ENCODE data around the gene PPID. TPM values are rescaled to one million over a fixed set of nuclear protein-coding genes. Genes with fewer than 3 reads are reported as not detected.
"Not testable (repeated sequence)": the region's sequence is repeated elsewhere in the genome, so short reads cannot be mapped to it uniquely, and the experiment has no call there.

Gene PPID
- total RNA-seq, 1 donor: 21.4 TPM

DNA sequence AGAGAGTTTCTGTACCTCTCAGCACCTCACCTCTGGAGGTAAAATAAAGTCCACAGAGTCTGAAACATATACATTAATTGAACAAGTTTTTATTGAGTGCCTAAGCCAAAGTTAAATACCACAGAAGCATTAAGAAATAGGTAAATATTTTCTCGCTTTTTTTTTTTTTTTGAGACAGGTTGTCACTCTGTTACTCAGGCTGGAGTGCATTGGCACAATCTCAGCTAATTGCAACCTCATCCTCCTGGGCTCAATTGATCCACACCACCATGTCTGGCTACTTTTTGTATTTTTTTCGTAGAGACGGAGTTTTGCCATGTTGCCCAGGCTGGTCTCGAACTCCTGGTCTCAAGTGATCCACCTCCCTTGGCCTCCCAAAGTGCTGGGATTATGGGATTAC is 35.5 kb upstream of the PPID start:
- Histone ChIP-seq H3K4me1 (ENCODE audit: insufficient read depth, low read length) (peaks cover 24% of the 10 kb centered on the region), H3K27ac (ENCODE audit: low read depth, low read length) (no peak overlapping the region), H3K4me2 (ENCODE audit: insufficient read depth, low read length) (no peak overlapping the region), H3K27me3 (ENCODE audit: insufficient read depth, low read length) (no peaks in the 10 kb centered on the region), H3K79me2 (ENCODE audit: insufficient read depth, low read length) (no peaks in the 10 kb centered on the region), H3K4me3 (ENCODE audit: insufficient read depth, low read length) (no peak overlapping the region), H4K20me1 (ENCODE audit: insufficient read depth, low read length) (no peaks in the 10 kb centered on the region), H3K9me3 (ENCODE audit: low read depth, low read length) (no peaks in the 10 kb centered on the region), H3K36me3 (ENCODE audit: insufficient read depth, low read length) (no peaks in the 10 kb centered on the region), H2AFZ (ENCODE audit: low read length) (no peak overlapping the region)
- no peak for DNase-seq (ENCODE audit: insufficient read length, low spot score, missing footprints)
- TF ChIP-seq, protein P1, sequence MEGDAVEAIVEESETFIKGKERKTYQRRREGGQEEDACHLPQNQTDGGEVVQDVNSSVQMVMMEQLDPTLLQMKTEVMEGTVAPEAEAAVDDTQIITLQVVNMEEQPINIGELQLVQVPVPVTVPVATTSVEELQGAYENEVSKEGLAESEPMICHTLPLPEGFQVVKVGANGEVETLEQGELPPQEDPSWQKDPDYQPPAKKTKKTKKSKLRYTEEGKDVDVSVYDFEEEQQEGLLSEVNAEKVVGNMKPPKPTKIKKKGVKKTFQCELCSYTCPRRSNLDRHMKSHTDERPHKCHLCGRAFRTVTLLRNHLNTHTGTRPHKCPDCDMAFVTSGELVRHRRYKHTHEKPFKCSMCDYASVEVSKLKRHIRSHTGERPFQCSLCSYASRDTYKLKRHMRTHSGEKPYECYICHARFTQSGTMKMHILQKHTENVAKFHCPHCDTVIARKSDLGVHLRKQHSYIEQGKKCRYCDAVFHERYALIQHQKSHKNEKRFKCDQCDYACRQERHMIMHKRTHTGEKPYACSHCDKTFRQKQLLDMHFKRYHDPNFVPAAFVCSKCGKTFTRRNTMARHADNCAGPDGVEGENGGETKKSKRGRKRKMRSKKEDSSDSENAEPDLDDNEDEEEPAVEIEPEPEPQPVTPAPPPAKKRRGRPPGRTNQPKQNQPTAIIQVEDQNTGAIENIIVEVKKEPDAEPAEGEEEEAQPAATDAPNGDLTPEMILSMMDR (IDR thresholded peaks at IDR 0.05; ENCODE audit: extremely low read depth, low read depth, low read length): no peak

DNA sequence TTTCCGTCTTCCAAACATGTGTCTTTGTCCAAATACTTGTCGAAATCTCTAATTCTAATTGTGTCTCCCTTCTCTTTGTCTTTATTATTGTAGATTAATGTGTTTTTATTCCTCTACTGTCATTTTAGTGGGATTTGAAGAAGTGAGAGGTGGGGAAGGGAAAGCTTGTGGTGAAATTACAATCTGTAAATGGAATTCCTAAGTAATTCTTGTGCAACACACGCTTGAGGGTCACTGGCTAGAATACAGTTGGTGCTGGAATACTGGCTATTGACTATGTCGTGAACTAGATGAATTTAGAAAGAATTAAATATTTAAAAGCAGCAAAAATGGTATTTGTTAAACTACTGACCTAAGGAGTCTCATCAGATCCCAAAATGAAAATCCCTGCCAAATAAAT is 34.9 kb upstream of the PPID start:
- Histone ChIP-seq H3K4me1 (ENCODE audit: insufficient read depth, low read length) (peaks cover 24% of the 10 kb centered on the region), H2AFZ (ENCODE audit: low read length) (no peak overlapping the region), H3K79me2 (ENCODE audit: insufficient read depth, low read length) (no peaks in the 10 kb centered on the region), H3K4me3 (ENCODE audit: insufficient read depth, low read length) (no peak overlapping the region), H3K36me3 (ENCODE audit: insufficient read depth, low read length) (no peaks in the 10 kb centered on the region), H4K20me1 (ENCODE audit: insufficient read depth, low read length) (no peaks in the 10 kb centered on the region), H3K27ac (ENCODE audit: low read depth, low read length) (no peak overlapping the region), H3K4me2 (ENCODE audit: insufficient read depth, low read length) (no peak overlapping the region), H3K9me3 (ENCODE audit: low read depth, low read length) (no peaks in the 10 kb centered on the region), H3K27me3 (ENCODE audit: insufficient read depth, low read length) (no peaks in the 10 kb centered on the region)
- TF ChIP-seq, protein P1 (IDR thresholded peaks at IDR 0.05; ENCODE audit: extremely low read depth, low read depth, low read length): no peak
- no peak for DNase-seq (ENCODE audit: insufficient read length, low spot score, missing footprints)

DNA sequence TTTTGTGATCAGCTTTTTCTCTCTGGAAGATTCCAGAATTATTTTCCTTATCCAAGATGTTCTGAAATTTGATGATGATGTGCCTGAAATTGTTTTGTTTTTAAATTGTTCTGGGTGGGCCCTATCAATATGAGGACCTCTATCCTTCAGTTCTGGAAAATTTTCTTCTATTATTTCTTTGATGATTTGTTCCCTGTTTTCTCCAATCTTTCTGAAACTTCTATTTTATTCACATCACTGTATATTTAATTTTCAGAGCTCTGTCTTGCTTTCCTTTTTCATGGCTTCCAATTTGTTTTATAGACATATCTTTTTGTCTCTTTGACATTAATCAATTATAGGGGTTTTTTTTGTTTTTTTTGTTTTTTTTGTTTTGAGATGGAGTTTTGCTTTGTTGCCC is 33.4 kb upstream of the PPID start:
- no peaks in the 10 kb centered on the region for H3K36me3 ChIP-seq (ENCODE audit: insufficient read depth, low read length)
- no peaks in the 10 kb centered on the region for H4K20me1 ChIP-seq (ENCODE audit: insufficient read depth, low read length)
- H3K4me2 ChIP-seq (ENCODE audit: insufficient read depth, low read length): no peak overlapping the region
- TF ChIP-seq, protein P1 (IDR thresholded peaks at IDR 0.05; ENCODE audit: extremely low read depth, low read depth, low read length): no peak
- H3K27me3 ChIP-seq (ENCODE audit: insufficient read depth, low read length): no peaks in the 10 kb centered on the region
- H3K79me2 ChIP-seq (ENCODE audit: insufficient read depth, low read length): no peaks in the 10 kb centered on the region
- no peak overlapping the region for H3K27ac ChIP-seq (ENCODE audit: low read depth, low read length)
- peaks cover 24% of the 10 kb centered on the region for H3K4me1 ChIP-seq (ENCODE audit: insufficient read depth, low read length)
- no peaks in the 10 kb centered on the region for H3K9me3 ChIP-seq (ENCODE audit: low read depth, low read length)
- H3K4me3 ChIP-seq (ENCODE audit: insufficient read depth, low read length): no peak overlapping the region
- no peak for DNase-seq (ENCODE audit: insufficient read length, low spot score, missing footprints)
- H2AFZ ChIP-seq (ENCODE audit: low read length): no peak overlapping the region

DNA sequence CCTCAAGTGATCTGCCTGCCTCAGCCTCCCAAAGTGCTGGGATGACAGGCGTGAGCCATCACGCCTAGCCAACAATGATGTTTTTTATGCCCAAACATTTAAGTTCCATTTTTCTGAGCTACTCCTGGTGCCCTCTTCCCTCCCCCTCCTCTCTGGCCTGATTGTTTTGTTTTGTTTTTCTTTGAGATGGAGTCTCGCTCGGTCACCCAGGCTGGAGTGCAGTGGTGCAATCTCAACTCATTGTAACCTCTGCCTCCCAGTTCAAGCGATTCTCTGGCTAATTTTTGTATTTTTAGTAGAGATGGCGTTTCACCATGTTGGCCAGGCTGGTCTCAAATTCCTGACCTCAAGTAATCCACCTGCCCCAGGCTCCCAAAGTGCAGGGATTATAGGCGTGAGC is 32.6 kb upstream of the PPID start:
- H3K9me3 ChIP-seq (ENCODE audit: low read depth, low read length); H3K27ac ChIP-seq (ENCODE audit: low read depth, low read length); H3K79me2 ChIP-seq (ENCODE audit: insufficient read depth, low read length): not testable (repeated sequence)

More for the DNA sequence above, 32.6 kb upstream of the PPID start:
- not testable (repeated sequence) for H3K4me2 ChIP-seq (ENCODE audit: insufficient read depth, low read length); H3K36me3 ChIP-seq (ENCODE audit: insufficient read depth, low read length); H3K4me3 ChIP-seq (ENCODE audit: insufficient read depth, low read length); H3K27me3 ChIP-seq (ENCODE audit: insufficient read depth, low read length); DNase-seq (ENCODE audit: insufficient read length, low spot score, missing footprints); H4K20me1 ChIP-seq (ENCODE audit: insufficient read depth, low read length); H2AFZ ChIP-seq (ENCODE audit: low read length)
- H3K4me1 ChIP-seq (ENCODE audit: insufficient read depth, low read length): peaks cover 17% of the 10 kb centered on the region
